Inflammatory macrophage treated with lipopolysaccharide for 4 hours (primary cell): ENCODE results near the gene SELPLG.
A peak's percentile ranks its signal among the peaks of the same experiment; 100 is the strongest.
"Not testable (repeated sequence)": the region's sequence is repeated elsewhere in the genome, so short reads cannot be mapped to it uniquely, and the experiment has no call there.

Source experiments
- DNase-seq: peaks from one replicate; pipeline ENCODE4 v3.0.0-alpha.2; 2020

The SELPLG gene

DNA sequence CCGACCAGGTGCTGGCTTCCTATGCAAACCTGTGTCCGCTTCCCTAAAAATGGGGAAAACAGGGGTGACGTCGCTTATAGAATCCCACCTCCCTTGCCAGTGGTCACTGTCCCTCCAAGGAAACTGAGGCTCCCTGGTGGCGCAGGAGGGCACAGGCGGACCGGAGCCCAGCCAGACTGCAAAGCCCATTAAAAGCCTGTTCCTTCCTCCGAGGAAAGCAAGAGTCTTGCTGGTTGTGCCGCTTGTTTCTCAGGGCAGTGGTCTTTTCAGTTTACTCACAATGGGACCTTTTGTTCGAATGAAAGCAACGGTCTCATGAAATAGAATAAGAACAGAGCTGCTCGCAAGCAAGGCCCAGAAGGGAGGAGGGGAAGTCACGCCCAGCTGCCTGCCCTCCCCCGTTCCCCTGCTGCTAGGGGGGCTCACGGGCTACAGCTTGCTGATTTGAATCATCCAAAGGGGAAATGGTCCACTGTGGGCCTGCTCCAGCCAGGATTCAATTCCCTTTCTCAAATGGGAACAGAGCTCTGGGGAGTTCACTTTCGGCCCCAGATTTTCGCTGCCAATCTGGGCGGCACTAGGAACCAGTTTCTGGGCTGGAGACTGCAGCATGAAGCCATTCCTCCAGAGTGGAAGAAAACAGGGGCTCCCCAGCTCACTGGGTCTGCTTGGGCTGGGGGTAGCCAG, 4.6 kb upstream of the SELPLG start:
- peak; percentile 83 for DNase-seq

DNA sequence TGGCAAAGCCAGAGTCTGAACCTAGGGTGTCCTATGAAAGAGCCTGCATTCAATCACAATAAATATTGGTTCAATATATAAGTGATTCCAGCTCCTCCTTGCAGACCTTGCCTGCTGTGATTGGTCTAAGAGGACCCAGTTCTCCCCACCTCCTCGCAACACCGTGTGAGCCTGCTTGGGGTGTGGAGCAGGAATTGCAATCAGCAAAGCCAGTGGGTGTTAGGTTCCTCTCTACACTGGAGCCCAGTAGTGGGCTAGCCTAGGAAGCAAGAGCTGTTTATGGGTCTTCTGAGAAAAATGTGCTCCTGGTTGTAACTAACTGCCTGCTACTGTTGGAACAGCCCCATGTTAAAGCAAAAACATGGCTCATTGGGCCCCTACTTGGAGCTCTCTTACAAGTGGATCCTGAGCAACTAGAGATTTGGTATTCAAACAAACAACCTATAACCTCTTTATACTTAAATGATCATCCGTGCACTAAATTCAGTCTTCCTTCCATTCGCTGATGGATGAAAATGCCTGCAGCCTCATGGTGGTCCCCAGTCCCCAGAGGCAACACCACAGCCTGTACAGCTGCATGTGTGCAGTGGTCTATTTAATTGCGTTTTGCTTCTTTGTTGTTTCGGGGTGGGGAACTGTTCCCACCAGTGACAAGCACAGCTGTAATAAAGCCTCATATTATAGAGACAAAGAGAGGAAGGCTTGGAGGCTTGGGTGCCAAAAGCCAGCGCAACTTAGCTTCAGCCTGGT, 3.7 kb upstream of the SELPLG start:
- DNase-seq = peak; percentile 61

DNA sequence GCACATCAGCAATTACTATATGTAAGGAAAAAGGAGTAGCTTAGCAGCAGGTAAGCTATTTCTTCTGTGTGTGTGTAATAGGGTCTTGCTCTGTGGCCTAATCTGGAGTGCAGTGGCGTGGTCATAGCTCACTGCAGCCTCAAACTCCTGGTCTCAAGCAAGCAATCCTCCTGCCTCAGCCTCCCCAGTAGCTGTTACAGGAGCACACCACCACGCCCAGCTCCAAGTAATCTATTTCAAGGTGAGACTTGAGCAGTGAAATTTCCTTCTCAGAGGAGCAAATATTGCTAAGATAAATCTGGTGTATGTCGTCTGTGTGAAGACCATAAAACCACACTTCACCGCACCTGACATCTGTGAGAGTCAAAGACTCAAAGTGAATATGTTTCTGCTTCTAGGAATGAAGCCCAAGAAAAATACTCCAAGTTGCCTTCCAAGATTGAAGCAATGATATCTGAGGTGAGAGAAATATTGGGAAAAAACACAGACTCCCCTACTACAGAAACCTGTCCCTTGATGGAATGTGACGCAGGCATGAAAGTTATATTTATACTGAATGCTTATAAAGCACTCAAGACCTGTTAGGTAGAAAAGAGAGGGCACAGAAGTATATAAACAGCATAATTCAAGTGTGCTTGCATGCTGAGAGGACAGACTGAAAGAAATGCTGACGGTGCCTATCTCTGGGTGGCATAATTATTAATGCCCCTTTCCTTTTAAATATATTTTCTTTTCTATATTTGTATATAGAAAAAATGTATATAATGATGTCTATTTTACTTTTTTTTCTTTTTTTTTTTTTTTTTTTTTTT, 2.5 kb upstream of the SELPLG start:
- no peak for DNase-seq

DNA sequence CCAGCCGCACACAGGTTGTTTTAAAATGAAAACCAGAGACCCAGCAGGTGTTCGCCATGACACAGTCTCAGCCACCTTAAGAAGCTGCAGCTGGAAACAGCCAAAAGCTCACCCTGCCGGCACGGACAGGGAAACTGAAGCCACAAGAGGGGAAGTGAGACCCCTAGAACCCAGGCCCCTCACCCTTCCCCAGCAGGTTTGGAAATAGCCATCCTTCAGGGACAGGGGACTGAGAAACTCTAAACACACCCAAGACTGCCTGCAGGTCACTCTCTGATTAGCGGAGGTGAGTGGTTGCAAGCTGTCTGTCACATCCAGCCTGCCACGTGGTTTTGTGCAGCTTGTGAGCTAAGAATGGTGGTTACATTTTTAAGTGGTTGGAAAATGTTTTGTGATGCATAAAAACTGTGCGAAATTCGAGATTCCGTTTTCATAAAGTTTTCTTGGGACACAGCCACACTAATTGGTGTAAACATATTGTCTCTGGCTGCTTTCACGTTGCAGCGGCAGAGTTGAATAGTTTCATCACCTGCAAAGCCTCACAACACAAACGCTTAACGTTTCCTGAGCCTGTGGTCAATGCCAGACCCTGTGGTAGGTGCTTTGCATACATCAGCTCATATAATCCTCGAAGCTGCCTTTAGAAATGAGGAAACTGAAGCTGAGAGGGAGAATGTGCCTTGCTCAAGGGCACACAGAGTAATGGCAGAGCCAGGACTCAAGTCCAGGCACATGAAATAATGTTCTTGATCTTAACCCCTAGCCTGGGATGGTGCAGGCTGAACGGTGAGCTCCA, 1.7 kb upstream of the SELPLG start:
- peak; percentile 71 for DNase-seq

DNA sequence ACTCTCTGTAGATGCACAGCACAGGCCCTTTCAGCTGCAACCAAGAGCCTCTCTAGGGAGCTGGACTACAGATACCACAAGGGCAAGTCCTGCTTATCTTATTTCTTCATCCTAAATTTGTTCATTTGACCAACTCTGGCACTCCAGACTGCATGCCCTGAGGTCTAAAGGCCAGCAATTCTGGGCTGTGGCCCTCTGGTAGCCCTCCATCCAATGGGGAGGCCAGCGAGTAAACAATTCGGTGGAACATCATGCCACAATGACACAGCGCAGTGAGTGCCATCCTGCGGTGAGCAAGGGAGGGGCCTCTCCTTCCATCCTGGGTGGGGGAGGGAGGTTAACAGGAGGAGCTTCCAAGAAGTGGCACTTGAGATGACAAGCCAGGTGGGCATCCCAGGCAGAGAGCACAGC, 652 bp upstream of the SELPLG start:
- DNase-seq = peak; percentile 72

DNA sequence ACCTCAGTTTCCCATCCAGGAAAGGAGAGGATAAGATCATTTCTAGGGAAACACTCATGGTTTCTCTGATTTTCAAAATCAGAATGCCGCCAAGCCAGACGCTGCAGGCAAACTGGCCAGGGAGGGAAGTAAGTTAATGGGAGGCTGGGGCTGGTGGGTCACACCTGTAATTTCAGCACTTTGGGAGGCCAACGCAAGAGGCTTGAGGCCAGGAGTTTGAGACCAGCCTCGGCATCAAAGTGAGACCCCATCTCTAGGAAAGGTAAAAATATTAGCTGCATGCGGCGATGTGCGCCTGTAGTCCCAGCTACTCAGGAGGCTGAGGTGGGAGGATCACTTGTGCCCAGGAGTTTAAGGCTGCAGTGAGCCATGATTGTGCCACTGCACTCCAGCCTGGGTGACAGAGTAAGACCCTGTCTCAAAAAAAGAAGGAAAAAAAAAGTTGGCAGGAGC, 587 bp downstream of the SELPLG start:
- DNase-seq = no peak

DNA sequence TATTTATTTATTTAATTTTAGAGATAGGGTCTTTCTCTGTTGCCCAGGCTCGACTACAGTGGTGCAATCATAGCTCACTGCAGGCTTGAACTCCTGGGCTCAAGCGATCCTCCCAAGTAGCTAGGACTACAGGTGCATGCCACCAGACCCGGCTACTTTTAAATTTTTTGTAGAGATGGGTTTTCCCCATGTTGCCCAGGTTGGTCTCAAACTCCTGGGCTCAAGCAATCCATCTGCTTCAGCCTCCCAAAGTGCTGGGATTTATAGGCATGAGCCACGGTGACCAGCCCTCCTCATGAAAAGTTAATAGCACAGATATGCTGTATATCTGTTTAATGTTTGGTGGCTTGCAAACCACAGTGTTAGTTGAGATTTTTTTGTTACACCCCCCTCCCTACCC, 2.4 kb downstream of the SELPLG start:
- DNase-seq = not testable (repeated sequence)

DNA sequence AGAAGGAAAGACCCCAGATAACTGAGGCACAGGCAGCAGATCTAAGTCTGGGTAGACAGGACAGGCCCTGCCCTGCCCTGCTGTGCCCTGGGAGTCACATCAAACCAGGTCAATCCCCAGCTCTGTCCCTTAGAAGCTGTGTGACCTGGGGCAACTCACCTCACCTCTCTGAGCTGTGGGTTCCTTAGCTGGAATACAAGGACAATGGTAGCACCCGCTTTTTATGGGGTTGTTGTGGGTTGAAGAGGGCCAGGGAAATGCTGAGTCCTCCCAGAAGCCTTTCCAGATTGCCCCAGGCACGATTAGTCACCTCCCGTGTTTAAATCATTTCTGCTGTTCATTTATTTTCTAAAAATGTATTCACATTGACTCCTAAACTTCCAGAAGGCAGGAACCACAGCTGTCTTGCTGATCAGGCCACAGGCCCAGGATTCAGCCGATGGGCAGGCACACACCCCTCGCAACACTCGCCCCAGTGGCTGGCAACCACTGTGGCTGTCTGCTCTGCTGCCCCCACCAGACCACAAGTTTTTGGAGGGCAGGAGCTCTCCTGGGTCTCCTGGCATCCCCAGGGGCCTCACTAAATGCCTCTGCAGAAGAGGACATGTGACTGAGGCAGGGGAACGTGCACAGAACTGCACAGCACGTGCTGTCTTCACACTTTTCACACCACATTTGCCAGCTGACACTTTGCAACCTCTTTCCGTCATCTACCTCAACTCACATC, 3.0 kb downstream of the SELPLG start:
- peak; percentile 43 for DNase-seq

DNA sequence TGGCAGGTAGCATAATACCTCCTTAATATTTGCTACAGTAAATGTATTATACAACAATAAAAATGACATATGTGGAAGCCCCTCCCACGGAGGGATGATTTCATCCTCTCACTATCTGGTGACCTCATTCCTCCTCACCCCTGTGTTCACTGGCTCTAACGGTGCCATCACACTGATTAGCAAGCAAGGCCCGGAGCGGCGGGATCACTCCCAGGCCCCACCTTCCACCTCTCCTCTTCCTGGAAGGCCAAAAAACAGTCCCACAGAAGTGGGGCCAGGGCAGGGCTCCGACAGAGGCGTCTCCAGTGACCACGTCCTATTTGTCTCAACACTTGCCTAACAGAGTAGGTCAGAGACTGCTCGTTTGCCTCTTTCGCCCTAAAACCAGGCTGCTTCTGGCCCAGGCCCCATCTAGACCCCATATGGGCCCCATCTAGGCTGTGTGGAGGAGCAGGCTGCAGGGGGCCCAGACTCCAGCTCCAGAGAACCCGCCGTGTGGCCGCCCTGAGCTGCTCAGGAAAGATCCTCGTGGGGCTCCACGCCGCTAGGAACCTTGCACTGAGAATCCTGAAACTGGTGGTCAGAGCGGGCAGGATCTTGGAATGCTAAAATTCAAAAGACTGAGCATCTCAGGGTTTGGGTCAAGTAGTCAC, 3.7 kb downstream of the SELPLG start:
- peak; percentile 92 for DNase-seq

DNA sequence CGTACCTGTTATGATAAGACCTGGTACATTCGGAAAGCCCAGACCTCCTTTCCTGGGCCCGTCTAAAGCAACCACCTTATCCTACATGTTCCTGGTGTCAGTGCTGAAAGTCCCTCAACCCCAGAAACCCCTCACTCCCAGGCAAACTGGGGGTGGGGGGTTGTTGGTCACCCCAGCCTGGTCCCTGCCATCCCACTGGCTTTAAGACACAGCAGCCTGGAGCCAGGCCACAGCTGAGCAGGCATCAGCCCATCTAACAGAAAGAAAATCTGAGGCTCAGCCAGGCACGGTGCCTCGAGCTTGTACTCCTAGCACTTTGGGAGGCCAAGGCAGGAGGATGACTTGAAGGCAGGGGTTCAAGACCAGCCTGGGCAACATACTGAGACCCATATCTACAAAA, 4.5 kb downstream of the SELPLG start:
- no peak for DNase-seq

DNA sequence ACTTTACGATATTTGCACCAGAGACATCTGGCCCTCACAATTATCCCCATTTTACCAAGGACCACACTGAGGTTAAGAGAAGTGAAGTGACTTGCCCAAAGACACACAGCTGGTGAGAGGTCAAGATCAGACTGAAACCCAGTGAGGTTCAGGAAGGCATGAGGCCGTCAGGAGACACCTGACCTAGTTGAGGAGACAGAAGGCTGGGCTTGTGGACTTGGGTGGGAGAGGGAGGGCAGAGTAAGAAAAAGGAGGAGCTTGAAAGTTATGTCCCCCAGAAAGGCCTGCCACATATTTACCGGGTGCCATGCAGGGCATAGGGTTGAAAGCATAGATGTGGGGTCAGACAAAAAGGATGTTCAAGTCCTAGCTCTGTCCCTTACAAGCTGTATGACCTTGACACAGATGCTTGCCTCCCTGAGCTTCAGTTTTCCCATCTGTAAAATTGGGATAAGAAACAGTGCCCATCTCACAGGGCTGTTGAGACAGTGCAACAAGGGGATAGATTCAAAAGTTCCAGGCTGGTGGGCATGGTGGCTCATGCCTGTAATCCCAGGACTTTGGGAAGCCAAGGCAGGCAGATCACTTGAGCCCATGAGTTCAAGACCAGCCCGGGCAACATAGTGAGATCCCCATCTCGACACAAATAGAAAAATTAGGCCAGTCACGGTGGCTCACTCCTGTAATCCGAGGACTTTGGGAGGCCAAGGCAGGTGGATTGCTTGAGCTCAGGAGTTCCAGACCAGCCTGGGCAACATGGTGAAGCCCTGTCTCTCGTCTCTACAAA, 6.4 kb downstream of the SELPLG start:
- no peak for DNase-seq

DNA sequence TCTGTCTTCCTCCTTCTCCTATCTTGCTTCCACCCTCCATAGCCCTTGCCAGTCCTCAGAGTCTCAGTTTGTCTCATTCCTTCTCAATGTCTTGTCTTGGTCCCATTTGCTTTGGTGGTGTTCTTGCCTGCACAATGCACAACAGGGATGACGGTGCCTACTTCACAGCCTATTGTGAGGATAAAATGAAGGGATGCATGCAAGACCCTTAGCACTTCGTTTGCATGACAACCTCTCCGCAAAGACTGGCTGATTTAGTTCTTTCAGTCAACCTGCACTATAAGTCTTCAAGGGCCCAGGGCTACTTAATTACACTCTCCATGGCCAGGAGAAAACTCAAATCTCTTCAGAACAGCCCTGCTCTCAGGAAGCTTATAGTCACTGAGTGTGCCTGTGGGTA, 8.5 kb downstream of the SELPLG start:
- DNase-seq = no peak

DNA sequence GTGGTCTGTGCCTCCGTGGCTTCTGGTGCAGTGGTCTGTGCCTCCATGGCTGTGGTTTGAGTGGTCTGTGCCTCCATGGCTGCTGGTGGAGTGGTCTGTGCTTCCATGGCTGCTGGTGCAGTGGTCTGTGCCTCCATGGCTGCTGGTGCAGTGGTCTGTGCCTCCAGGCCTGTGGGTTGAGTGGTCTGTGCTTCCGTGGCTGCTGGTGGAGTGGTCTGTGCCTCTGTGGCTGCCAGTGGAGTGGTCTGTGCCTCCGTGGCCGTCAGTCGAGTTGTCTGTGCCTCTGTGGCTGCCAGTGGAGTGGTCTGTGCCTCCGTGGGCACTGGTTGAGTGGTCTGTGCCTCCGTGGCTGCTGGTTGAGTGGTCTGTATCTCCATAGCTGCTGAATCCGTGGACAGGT, 10.1 kb downstream of the SELPLG start:
- no peak for DNase-seq

DNA sequence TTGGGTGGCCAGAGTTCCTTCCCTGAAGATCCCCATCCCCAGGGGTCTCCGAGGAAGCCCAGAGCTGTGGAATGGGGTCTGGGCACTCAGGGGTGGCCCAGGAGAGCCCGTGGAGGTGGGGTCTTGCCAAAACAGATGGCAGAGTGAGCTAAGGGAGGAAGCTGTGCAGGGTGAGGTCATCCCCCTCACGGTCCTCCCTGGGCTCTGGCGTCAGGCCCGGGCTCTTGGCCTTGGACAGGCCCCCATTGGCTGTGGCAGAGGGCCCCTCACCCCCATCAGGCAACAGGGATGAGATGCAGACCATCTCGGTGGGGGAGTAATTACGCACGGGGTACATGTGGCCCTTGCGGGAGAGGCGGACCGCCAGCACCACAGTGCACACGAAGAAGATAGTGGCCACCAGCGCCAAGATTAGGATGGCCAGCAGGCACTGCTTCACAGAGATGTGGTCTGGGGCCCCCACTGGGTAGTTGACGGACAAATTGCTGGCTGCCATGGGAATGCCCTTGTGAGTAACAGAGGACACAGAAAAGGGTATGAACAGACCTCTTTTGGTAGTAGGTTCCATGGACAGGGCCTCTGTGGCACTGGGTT, 10.7 kb downstream of the SELPLG start:
- no peak for DNase-seq

DNA sequence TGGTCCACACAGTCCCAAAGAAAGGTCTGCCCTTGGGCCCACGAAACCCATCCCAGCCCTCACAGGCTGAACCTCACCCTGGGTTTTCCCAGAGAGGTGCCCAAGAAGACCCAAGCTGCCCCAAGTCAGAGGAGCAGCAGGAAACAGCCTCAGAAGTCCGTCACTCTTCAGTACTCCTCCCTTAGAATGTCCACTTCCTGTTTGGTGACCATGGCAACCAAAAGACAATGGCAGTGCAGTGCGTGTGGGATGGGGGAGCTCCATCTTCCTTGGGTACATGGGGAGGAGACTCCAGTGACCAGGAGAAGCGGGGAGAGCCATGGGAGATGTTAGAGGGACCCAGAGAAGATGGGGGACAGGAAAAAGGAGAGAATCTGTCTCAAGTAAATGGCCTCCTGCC, 11.3 kb downstream of the SELPLG start:
- peak; percentile 74 for DNase-seq

DNA sequence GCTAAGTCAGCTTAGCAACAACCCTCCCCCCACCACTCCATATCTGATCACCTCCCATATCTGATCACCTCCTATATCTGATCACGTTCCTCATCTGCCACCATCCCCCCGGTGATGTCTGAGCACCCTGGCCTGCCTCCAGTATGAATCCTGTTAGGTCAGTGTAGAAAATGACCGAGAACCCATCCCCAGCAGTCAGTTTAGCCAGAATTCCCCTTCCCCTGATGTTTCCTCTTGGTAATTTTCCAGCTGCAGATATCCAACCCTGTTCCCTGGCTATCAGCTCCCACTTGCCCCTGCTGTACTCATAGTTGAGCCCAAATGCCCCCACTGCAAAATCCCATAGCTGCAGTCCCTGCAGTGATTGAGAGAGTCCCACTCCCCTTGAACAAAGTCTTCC, 12.5 kb downstream of the SELPLG start:
- DNase-seq = no peak

DNA sequence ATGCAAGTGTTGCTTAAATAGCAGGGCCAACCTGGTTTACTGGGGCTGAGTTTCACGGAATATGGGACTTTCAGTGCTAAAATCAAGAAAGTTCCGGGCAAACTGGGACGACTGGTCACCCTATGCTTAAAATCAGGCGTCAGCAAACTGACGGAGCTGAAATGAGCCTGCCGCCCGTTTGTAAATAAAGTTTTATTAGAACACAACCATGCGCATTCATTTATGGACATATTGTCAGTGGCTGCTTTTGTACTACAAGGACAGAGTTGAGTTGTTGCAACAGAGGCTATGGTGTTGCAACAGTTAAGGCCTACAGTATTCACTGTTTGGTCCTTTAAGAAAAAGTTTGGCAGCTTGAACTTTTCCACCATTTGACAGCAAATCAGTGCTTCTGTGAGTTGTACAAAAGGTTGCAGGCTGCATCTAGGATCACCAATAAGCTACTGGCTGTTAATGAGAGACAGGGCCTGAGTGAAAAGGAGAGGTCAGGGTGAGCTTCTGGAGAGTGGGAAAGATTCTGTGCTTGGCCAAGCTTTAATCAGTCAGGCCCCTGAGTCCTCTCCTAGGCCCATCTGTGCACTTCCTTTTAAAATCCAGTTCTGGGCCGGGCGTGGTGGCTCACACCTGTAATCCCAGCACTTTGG, 13.3 kb downstream of the SELPLG start:
- peak; percentile 79 for DNase-seq

DNA sequence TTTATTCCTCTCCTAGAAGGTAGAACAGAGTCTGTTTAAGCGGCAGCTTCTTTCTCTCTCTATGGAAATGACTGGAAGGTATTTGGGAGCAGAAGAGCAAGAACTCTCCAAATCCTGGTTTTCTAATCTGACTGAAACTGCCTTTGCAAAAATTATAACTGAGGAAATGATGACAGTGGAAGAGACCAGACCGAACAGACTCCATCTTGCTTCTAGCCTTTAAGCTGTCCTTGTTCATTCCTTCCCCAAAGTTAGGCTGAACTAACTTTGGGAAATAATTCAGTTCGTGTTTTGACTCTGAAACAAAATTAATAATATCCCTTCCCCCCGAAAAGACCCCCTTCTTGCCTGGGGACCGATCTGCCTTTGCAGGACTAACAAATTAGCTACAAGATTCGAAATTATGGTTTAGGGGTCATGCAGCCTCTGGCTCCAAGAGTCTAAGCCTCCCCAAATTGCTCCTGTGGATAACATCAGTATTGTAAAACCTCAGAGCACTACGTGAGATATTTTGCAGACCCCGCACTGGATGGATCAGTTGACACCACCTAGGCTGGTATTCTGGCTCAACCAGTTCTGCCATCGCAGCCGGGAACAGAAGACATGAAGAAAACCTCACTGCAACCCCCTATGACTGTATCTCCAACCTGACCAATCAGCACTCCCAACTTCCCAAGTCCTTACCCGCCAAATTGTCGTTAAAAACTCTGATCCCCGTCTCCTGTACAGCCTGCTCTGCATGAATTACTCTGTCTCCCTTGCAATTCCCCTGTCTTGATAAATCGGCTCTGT, 14.1 kb downstream of the SELPLG start:
- no peak for DNase-seq

DNA sequence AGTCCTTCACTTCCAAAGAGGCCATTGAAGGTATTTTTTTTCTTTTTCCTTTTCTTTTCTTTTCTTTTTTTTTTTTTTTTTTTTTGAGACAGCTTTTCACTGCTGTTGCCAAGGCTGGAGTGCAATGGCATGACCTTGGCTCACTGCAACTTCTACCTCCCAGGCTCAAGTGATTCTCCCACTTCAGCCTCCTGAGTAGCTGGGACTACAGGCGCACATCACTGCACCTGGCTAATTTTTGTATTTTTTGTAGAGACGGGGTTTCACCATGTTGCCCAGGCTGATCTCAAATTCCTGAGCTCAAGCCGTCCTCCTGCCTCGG, 14.8 kb downstream of the SELPLG start:
- not testable (repeated sequence) for DNase-seq
